Right ventricle myocardium inferior (tissue), 1 donor: ENCODE data around the gene AUH. TPM values are rescaled to one million over a fixed set of nuclear protein-coding genes. Genes with fewer than 3 reads are reported as not detected.

ENCODE experiments used
- ATAC-seq: fragments of 200-7000 bp; cut with Tn5 transposase; one replicate; pipeline ENCODE4 v1.9.1; 2020; ENCODE audit warnings: mild to moderate bottlenecking, moderate library complexity
- DNase-seq: peaks from one replicate; pipeline ENCODE4 v3.0.0; 2021; ENCODE audit errors: missing footprints
- intact Hi-C: fragments of 100-400 bp; cut with DNase I; formaldehyde crosslinking; loops from one replicate; pipeline ENCODE4 v1.11.0; 2022
- total RNA-seq: library from RNA; stranded (reverse); fragmentation: NEBNext Ultra II Directional; extraction: Animal tissue kit (Norgen Biotek cat#: 25700); gene quantifications from one replicate; pipeline ENCODE4 v1.2.1, GENCODE V29; 2021
- donor health status: DM: no; HTN: yes; CAD: no; lungs with severe emphysema.

Gene AUH
- total RNA-seq, 1 donor from 2014 or later = 37.9 TPM

GRCh38 chr9:91273853-91274552 lies 87.7 kb downstream of the AUH start:
- ATAC-seq (no peak), DNase-seq (no peak)
- intact Hi-C loops = no loop called here

- no peak for DNase-seq
- intact Hi-C loops = no loop called here
- ATAC-seq = no peak
These were observed 90.6 kb downstream of the AUH start for GRCh38 chr9:91271156-91271555.

GRCh38 chr9:91269907-91270491 lies 91.7 kb downstream of the AUH start:
- intact Hi-C loops = no loop called here
- ATAC-seq (no peak), DNase-seq (no peak)

- no peak for ATAC-seq
- intact Hi-C loops = no loop called here
- DNase-seq = no peak
These were observed 95.3 kb downstream of the AUH start for GRCh38 chr9:91266448-91266847.

- intact Hi-C loops = no loop called here
- DNase-seq (no peak), ATAC-seq (no peak)
These were observed 96.2 kb downstream of the AUH start for GRCh38 chr9:91265514-91265913.

GRCh38 chr9:91261417-91261816 lies 100.3 kb downstream of the AUH start:
- intact Hi-C loops = no loop called here
- no peak for DNase-seq
- ATAC-seq = no peak

- DNase-seq (no peak), ATAC-seq (no peak)
- intact Hi-C loops = no loop called here
These were observed 102.6 kb downstream of the AUH start for GRCh38 chr9:91259162-91259561.

GRCh38 chr9:91258451-91258850 lies 103.3 kb downstream of the AUH start:
- DNase-seq (no peak), ATAC-seq (no peak)
- intact Hi-C loops = no loop called here

- no peak for ATAC-seq
- DNase-seq = no peak
- intact Hi-C loops = no loop called here
These were observed 105.5 kb downstream of the AUH start for GRCh38 chr9:91256235-91256634.

GRCh38 chr9:91255327-91255726 lies 106.4 kb downstream of the AUH start:
- DNase-seq (no peak), ATAC-seq (no peak)
- intact Hi-C loops = no loop called here

GRCh38 chr9:91253488-91253887 lies 108.2 kb downstream of the AUH start:
- no peak for DNase-seq
- no peak for ATAC-seq
- intact Hi-C loops = no loop called here

- intact Hi-C loops = no loop called here
- ATAC-seq (peak; percentile 57), DNase-seq (no peak)
These were observed 113.0 kb downstream of the AUH start for GRCh38 chr9:91248707-91249106.

GRCh38 chr9:91247278-91247677 lies 114.4 kb downstream of the AUH start:
- DNase-seq = no peak
- intact Hi-C loops = no loop called here
- ATAC-seq = no peak

- ATAC-seq = peak; percentile 34
- intact Hi-C loops = no loop called here
These were observed 114.9 kb downstream of the AUH start for GRCh38 chr9:91246846-91247245.

GRCh38 chr9:91245431-91246313 lies 116.0 kb downstream of the AUH start:
- no peak for ATAC-seq

More at GRCh38 chr9:91246846-91247245, 114.9 kb downstream of the AUH start:
- DNase-seq = no peak

GRCh38 chr9:91243029-91243428 lies 118.7 kb downstream of the AUH start:
- ATAC-seq (no peak), DNase-seq (no peak)
- intact Hi-C loops = no loop called here

More at GRCh38 chr9:91245431-91246313, 116.0 kb downstream of the AUH start:
- DNase-seq = no peak
- intact Hi-C loops = no loop called here

- intact Hi-C loops = no loop called here
- ATAC-seq = peak; percentile 23
- DNase-seq = no peak
These were observed 119.8 kb downstream of the AUH start for GRCh38 chr9:91241909-91242308.

GRCh38 chr9:91240596-91241165 lies 121.0 kb downstream of the AUH start:
- intact Hi-C loops = no loop called here
- no peak for DNase-seq
- ATAC-seq = no peak

GRCh38 chr9:91239367-91240111 lies 122.2 kb downstream of the AUH start:
- no peak for ATAC-seq
- intact Hi-C loops = no loop called here
- DNase-seq = no peak
